Caki2 (cell line): ENCODE measurements around the gene RFX4. TPM values are rescaled to one million over a fixed set of nuclear protein-coding genes. Genes with fewer than 3 reads are reported as not detected.
"Not testable (repeated sequence)": the region's sequence is repeated elsewhere in the genome, so short reads cannot be mapped to it uniquely, and the experiment has no call there.

ENCODE experiments used
- DNase-seq: peaks from one replicate; pipeline ENCODE4 v3.0.0-alpha.2; 2015; ENCODE audit warnings: low read depth
- in situ Hi-C: cut with HindIII; loops from 2 replicates; pipeline ENCODE4 v1.10.0; 2016; ENCODE audit warnings: low sequenced_read_pairs, low pct_unique_long_range_greater_than_20kb, mixed read lengths
- total RNA-seq: library from RNA; depleted of rRNA; stranded (reverse); fragments of >200 nt; shearing (Covaris generic); gene quantifications from 2 replicates; pipeline ENCODE4 v1.2.3, GENCODE V29; 2014; ENCODE audit warnings: low replicate concordance

Gene RFX4
- total RNA-seq, 1 experiment from 2014 or later, result not detected

DNA sequence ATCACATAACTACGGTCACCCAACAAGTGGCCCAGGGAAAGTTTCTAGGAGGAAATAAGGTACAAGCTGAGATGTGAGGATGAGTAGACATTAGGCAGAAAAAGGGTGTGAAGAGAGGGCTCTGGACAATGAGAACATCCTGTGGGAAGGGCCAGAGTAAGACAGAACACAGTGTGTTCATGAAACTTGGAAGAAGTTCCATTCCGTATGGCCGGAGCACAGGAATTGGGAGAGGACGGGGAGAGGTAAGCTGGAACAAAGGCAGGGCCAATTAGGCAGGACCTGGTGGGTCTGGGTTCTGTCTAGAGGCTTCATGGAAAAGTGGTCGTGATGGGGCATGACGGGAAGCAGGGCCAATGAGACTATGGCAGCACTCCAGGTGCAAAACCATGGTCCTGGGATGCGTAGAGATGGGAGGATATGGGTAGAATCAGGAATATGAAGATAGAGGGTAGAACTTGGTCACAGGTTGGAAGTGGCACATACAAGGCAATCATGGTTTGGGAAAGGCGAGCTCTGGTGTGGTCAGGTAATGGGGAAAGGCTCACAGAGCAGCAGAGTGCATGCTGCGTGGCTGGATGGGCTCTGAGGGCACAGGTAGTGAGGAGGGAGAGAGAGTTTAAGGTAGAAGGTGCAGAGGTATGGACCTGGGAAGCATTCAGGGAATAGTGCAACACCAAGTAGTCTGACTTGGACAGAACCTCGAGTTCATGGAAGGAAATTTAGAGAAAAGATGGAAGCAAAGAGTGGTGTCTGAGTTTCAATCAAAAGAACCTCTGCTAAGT lies 93.0 kb downstream of the RFX4 start:
- no peak for DNase-seq
- in situ Hi-C loops, result no loop called here

DNA sequence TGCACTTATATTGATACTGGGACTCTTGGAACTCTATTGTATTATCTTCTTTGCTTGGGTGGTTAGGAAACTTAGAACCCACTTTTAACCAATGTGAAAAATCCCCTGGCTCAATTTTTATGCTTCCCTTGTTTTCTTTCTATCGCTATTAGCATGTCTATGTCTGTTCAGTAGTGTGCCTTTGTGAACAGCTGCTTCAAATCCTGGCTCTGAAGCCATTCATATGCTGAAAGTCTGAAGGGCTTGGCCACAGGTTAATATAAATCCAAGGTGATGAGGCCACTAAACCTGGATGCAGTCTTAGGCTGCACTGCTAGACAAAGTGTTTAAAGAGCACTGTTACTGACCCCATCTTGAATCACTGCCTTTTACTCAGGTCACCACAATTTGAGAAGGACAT lies 96.8 kb downstream of the RFX4 start:
- no peak for DNase-seq
- in situ Hi-C loops, result no loop called here

DNA sequence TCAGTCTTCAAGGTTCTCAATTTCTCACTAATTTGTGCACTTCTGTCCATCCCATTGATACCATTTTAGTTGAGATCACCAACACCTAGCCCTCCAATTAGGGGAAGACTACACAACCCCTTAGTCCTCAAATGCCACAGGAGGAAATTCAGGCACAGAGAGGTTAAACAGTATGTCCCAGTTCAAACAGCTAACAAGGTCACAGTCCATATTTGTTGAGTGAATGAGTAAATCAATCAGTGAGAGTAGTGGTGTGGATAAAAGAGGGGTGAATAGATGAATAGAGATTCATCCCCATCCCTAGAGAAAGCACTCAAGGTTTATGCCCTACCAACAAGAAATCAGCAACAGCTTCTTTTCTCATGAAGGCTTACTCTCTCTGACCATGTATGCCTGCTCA lies 97.5 kb downstream of the RFX4 start:
- in situ Hi-C loops, result no loop called here
- DNase-seq, result no peak

GRCh38 chr12:106681210-106681609 lies 98.4 kb downstream of the RFX4 start:
- in situ Hi-C loops, result no loop called here
- DNase-seq, result no peak

DNA sequence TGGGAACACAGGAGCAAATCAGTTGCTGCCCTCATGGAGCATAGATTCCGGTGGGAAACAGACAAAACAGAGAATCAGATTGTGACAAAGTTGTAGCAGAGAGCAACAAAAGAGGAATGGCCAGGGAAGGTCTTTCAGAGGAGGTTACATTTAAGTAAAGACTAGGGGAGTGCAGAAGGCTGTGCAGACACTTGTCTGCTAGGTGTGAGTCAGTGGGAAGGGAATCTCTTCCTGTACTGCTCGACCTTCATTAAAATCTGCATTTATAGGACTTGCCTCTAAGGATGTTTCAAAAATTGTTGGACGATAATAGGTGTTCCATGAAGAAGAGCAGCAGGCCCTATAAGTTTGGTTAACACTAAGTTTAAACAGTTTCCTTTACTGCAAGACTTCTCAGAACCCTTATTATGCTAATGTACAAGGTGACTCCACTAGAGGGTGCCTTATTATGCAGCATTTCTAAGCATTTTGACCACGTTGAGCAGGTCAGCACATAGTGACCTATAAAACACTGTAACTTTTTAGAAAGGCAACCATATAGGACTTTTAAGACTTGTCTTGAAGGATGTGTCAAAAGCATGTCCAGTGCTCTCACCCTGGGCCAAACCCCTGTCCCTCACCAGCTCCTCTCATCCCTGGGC lies 99.9 kb downstream of the RFX4 start:
- DNase-seq, result no peak
- in situ Hi-C loops, result no loop called here

DNA sequence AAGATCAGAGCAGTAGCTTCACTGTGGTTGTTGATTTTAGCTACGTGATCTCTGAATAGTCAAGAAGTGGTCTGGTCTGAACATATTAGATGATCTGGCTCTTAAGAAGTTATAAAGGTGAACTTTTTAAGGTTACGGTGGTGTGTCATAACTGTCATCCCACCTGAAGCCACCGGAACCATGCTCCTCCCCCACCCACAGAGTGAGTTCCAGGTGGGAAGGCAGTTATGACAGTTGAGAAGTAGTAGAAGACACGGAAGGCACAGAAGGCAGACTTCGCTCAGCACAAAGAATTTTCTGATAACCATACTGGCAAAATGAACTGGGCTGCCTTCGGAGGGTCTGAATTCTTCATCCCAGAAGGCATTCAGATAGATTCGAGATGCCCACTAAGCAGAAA lies 101.7 kb downstream of the RFX4 start:
- in situ Hi-C loops, result no loop called here
- DNase-seq, result no peak

DNA sequence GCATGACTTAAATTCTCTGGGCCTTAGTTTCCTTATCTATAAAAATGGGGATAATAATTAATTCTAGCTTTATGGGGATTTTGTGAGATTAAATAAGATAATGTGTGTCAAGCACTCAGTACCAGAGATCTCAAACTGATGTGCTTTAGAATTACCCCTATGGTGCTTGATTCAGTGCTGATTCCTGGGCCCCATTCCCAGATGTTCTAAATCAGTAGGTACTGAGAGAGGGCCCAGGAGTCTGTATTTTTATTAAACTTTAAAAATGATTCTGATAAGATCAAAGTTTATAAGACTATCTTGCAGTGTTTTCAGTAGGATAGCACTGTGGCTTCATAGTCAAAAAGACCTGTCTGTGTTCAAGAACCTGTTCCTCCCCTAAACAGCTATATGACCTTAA lies 102.6 kb downstream of the RFX4 start:
- in situ Hi-C loops, result no loop called here
- no peak for DNase-seq

DNA sequence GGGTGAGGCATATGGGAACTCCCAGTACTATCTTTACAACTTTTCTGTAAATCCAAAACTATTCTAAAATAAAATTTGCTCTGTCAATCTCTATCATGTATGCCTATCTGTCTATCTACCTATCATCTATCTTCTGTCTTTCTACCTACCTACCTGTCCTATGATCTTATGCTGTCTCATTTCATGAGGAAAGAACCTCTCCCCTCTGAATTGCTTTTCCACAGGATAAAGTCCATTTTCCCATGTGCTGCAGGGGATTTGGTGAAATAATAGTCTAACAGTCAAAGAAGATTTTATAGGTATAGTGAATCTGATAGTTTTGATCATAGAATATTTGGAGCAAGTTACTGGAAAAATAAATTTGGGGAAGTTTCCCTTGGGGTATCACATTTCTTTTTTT lies 104.9 kb downstream of the RFX4 start:
- no peak for DNase-seq
- in situ Hi-C loops, result no loop called here

GRCh38 chr12:106690569-106691305 lies 107.9 kb downstream of the RFX4 start:
- no peak for DNase-seq
- in situ Hi-C loops, result no loop called here

DNA sequence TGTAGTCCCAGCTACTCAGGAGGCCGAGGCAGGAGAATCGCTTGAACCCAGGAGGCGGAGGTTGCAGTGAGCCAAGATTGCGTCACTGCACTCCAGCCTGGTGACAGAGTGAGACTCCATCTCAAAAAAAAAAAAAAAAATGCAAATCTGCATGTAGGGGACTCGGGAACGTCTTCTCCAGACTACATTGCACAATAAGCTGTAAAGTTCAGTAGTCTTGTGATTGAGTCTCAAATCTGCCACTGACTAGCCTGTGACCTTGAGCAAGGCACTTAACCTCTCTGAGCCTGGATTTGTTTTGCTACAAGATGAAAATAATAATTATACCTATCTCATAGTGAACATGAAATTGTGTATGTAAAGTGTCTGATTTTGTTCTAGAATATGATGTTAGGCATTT lies 109.2 kb downstream of the RFX4 start:
- DNase-seq, in situ Hi-C loops: not testable (repeated sequence)

GRCh38 chr12:106692896-106693820 lies 110.4 kb downstream of the RFX4 start:
- no peak for DNase-seq
- in situ Hi-C loops, result no loop called here

DNA sequence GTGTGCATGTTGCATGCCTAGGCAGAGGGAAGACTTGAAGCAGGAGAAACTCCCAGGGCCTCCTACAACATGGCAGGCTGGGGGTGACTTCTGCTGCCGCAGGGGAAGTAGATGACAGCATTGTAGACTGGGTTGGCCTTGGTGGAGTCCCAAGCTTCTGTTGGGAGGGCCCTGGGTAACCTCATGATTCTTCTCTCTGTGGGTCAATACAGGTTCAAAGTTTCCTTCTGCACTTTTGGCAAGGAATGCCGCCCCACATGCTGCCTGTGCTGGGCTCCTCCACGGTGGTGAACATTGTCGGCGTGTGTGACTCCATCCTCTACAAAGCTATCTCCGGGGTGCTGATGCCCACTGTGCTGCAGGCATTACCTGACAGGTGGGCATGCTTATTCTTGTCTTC lies 113.3 kb downstream of the RFX4 start:
- in situ Hi-C loops, result no loop called here
- DNase-seq, result no peak

- no peak for DNase-seq
- in situ Hi-C loops, result no loop called here
These were observed 114.0 kb downstream of the RFX4 start for GRCh38 chr12:106696681-106697417.

DNA sequence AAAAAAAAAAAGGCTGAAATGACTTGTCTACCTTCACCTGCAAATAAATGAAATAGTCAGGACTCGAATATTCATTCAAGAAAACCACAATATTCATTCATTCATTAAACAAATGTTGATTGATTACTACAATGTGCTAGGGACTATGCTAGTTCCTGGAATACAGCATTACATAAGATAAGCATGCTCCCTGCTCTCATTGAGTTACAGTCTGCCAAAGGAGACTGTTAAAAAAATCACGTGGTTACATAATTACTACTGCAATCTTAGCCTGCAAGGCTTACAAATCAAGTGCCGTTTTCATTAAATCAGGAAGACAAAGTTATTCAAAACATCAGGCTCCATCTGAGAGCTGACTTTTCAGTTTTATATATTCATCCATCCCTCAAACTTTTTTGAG lies 121.3 kb downstream of the RFX4 start:
- no peak for DNase-seq
- in situ Hi-C loops, result no loop called here

DNA sequence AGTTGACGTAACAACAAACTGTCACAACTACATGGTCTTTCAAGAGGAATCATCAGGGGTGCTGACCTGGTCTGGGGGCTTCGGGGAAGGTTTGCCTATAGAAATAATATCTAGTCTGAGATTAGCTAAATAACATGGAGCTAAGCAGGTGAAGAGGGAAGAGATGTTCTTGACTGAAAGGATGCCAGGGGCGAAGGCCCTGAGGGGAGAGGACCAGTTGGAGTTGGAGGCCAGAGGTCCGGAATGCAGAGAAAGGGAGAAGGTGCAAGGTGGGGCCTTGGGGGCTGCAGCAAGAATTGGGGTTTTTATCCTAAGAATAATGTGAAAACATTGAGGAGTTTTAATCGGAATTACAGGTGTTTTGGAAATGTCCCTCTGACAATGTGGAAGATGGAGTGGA lies 123.2 kb downstream of the RFX4 start:
- DNase-seq, result no peak
- in situ Hi-C loops, result no loop called here

DNA sequence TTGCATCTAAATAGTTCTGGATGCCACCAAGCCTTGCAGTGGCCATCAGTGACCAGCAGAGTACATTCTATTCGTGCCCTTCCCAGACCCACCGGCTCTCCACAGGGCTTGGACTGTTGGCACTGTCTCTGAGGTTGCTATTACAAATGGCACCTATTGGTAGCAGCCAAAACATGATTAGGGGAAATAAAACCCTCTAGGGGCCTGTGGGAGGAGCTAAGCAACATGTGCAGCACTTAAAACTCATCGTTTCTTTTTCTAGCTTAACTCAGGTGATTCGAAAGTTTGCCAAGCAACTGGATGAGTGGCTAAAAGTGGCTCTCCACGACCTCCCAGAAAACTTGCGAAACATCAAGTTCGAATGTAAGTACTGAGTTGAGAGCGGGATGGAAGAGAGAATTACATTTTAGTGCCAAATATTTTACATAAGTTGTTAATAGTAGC lies 126.3 kb downstream of the RFX4 start:
- DNase-seq, result no peak
- in situ Hi-C loops, result no loop called here

DNA sequence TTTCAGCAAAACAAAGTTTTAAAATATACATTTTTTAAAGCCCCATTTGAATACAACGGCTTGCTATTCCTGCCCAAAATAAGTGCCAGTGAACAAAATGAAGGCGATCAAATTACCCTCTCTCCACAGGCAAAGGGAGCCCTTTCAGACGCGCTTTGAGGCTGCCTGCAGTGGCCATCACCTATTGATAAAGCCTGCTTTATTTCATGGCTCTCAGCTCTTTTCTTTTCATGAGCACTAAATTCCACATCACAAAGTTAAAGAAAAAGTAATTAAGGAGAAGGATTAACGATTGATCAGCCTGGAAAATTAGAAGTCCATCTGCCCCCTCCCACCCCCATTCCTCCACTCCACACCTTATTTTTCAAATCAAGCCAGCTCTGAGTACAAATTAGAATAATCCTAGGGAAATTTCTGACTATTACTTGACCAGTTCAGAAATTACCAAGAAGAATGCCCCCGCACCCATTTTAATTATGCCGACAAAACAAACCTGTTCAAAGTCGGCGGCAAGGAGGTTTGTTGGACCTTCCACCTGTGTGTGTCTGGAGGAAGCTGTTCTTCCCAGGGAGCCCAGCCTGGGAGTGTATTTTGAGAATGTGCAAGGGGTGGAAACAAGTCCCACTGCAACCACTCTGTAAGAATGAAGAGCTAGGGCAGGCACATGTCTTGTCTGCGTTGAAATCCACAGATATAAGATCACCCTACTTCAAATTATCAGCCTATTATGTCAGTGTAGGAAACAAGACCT lies 127.5 kb downstream of the RFX4 start:
- in situ Hi-C loops, result no loop called here
- DNase-seq, result no peak
